Type B pancreatic cell (in vitro differentiated cells): ENCODE data around the gene CREB3. TPM values are rescaled to one million over a fixed set of nuclear protein-coding genes. Genes with fewer than 3 reads are reported as not detected.

Source experiments
- DNase-seq: peaks from one replicate; pipeline ENCODE4 v3.0.0; 2021; ENCODE audit warnings: mixed read lengths; ENCODE audit not compliant: unreplicated experiment; ENCODE audit errors: extremely low spot score
- H3K27ac Mint-ChIP-seq: 2 replicates; pipeline ENCODE4 v1.8.0; 2021; ENCODE audit warnings: mild to moderate bottlenecking, mixed read lengths
- H3K27me3 Mint-ChIP-seq: 2 replicates; pipeline ENCODE4 v1.8.0; 2021; ENCODE audit warnings: mixed read lengths
- H3K36me3 Mint-ChIP-seq: 2 replicates; pipeline ENCODE4 v1.8.0; 2021; ENCODE audit warnings: mixed read lengths
- H3K4me1 Mint-ChIP-seq: one replicate; pipeline ENCODE4 v1.8.0; 2021; ENCODE audit warnings: mixed read lengths; ENCODE audit not compliant: unreplicated experiment
- H3K4me3 Mint-ChIP-seq: 2 replicates; pipeline ENCODE4 v1.8.0; 2021; ENCODE audit warnings: mild to moderate bottlenecking, mixed read lengths
- H3K9me3 Mint-ChIP-seq: 2 replicates; pipeline ENCODE4 v1.8.0; 2021; ENCODE audit warnings: mixed read lengths
- CTCF ChIP-seq: fragments of 200-600 bp; sonication (generic); conservative IDR thresholded peaks from 2 replicates; pipeline ENCODE4 v1.5.0; 2021; ENCODE audit warnings: antibody characterized with exemption, mild to moderate bottlenecking
- total RNA-seq: library from RNA; stranded (reverse); gene quantifications from 2 replicates; pipeline ENCODE4 v1.2.1, GENCODE V29; 2021; ENCODE audit warnings: low replicate concordance

The CREB3 gene
- total RNA-seq, 1 donor from 2014 or later, result 29.1 TPM

- Mint-ChIP-seq H3K27ac (peak overlapping the region; percentile 87), H3K36me3 (peaks cover 19% of the 10 kb centered on the region), H3K9me3 (no peaks in the 10 kb centered on the region)
Observed at GRCh38 chr9:35687306-35687705, 45.2 kb upstream of the CREB3 start.

GRCh38 chr9:35687972-35688557 lies 44.4 kb upstream of the CREB3 start:
- Mint-ChIP-seq H3K9me3 (no peaks in the 10 kb centered on the region), H3K27ac (no peak overlapping the region), H3K4me1 (peaks cover 34% of the 10 kb centered on the region), H3K4me3 (peak overlapping the region; percentile 90), H3K36me3 (peaks cover 16% of the 10 kb centered on the region), H3K27me3 (no peaks in the 10 kb centered on the region)
- DNase-seq, result no peak
- TF ChIP-seq CTCF, result no peak

More at GRCh38 chr9:35687306-35687705, 45.2 kb upstream of the CREB3 start:
- TF ChIP-seq CTCF, result no peak
- Mint-ChIP-seq H3K27me3 (no peaks in the 10 kb centered on the region), H3K4me3 (peak overlapping the region; percentile 86), H3K4me1 (peaks cover 34% of the 10 kb centered on the region)
- DNase-seq, result no peak

- H3K27ac Mint-ChIP-seq, result peak overlapping the region; percentile 74
- H3K4me3 Mint-ChIP-seq, result peak overlapping the region; percentile 90
- DNase-seq, result no peak
- H3K4me1 Mint-ChIP-seq, result peaks cover 34% of the 10 kb centered on the region
- H3K36me3 Mint-ChIP-seq, result peaks cover 10% of the 10 kb centered on the region
- TF ChIP-seq CTCF, result no peak
- no peaks in the 10 kb centered on the region for H3K9me3 Mint-ChIP-seq
- no peaks in the 10 kb centered on the region for H3K27me3 Mint-ChIP-seq
Observed at GRCh38 chr9:35688558-35689541, 43.6 kb upstream of the CREB3 start.

GRCh38 chr9:35689542-35690293 lies 42.7 kb upstream of the CREB3 start, which contains the start of gene TPM2:
TPM2 (minus strand) TSS chr9:35689925; CDS start chr9:35689817, 108 bp downstream.
- Mint-ChIP-seq H3K27me3 (no peaks in the 10 kb centered on the region), H3K9me3 (no peaks in the 10 kb centered on the region), H3K36me3 (peaks cover 10% of the 10 kb centered on the region), H3K27ac (peak within 1 kb of the TSS; percentile 74), H3K4me3 (peak within 1 kb of the TSS; percentile 91), H3K4me1 (peaks cover 34% of the 10 kb centered on the region)
- peak; percentile 80 for DNase-seq
- no peak for TF ChIP-seq CTCF

- Mint-ChIP-seq H3K9me3 (no peaks in the 10 kb centered on the region), H3K4me3 (peak overlapping the region; percentile 84), H3K27me3 (no peaks in the 10 kb centered on the region), H3K36me3 (peaks cover 10% of the 10 kb centered on the region), H3K4me1 (peaks cover 34% of the 10 kb centered on the region), H3K27ac (no peak overlapping the region)
- DNase-seq, result no peak
- no peak for TF ChIP-seq CTCF
Observed at GRCh38 chr9:35690294-35690613, 42.2 kb upstream of the CREB3 start.
